Measurements from ENCODE around the gene CELF1. TPM values are rescaled to one million over a fixed set of nuclear protein-coding genes. Genes with fewer than 3 reads are reported as not detected.

Gene CELF1
- total and polyA plus RNA-seq, 2 experiments from 2014 or later: 124 to 233 TPM

DNA sequence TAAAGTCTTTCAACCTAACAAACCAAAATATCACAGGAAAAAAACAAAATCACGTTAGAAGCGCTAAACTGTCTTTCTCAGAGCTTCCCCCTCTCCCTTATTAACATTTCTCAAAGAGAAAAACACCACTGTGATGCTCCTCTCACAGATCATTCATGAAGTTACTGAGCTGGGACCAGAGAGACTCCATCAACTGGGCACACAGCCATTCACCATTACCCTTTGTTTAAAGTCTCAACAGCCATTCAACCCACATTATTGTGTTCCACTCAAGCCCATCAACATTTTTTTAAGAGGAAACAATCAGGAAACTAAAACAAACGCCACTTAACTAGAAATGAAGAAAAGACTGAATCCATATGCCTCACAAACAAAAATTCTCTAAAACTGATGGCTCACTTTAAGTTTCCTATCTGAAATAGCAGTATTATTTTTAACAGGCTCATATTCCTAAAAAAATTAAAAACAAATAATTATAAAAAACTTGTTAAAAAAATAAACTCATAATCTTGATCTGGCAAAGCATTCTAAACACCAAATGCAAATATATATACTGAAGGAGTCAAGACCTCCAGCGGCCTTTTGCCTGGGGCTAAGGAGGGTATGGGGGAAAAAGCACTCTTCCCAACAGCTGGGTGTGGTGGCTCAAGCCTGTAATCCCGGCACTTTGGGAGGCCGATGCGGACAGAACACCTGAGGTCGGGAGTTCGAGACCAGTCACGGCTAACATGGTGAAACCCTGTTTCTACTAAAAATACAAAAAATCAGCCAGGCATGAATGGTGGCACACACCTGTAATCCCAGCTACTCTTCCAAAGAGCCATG is 14.0 kb downstream of the CELF1 start:
- H3F3A ChIP-seq (replicated peaks; ENCODE audit: low read depth): peaks cover 5% of the 10 kb centered on the region; the same call in 1 of the 2 replicates
- no peak overlapping the region for H2AFZ ChIP-seq
- DNase-seq (ENCODE audit: low spot score) (no peak), ATAC-seq (peak; percentile 64)
- H3K27ac ChIP-seq (ENCODE audit: low read depth): peak overlapping the region; percentile 74
- peaks cover 85% of the 10 kb centered on the region for H4K20me1 ChIP-seq (replicated peaks; ENCODE audit: insufficient read depth)
- H3K4me2 ChIP-seq: peak overlapping the region; percentile 53
- Mint-ChIP-seq H3K27ac (peak overlapping the region; percentile 70), H3K27me3 (ENCODE audit: insufficient read depth, low read depth, poor library complexity) (no peaks in the 10 kb centered on the region), H3K4me3 (no peak overlapping the region), H3K4me1 (peaks cover 32% of the 10 kb centered on the region), H3K9me3 (no peaks in the 10 kb centered on the region; the same call in 2 of the 3 replicates), H3K36me3 (ENCODE audit: low read depth) (peaks cover 15% of the 10 kb centered on the region; the same call in 2 of the 3 replicates)
- peaks cover 34% of the 10 kb centered on the region for H3K4me1 ChIP-seq (ENCODE audit: insufficient read depth)
- no peaks in the 10 kb centered on the region; the same call in 1 of the 2 replicates for H3K9me2 ChIP-seq (ENCODE audit: insufficient read depth)
- no peak overlapping the region for H3K4me3 ChIP-seq
- H3K36me3 ChIP-seq (ENCODE audit: insufficient read depth): no peaks in the 10 kb centered on the region
- H3K27me3 ChIP-seq (ENCODE audit: insufficient read depth): no peaks in the 10 kb centered on the region
- H3K79me2 ChIP-seq (replicated peaks; ENCODE audit: insufficient read depth): peaks cover 100% of the 10 kb centered on the region
- no peak for TF ChIP-seq ZNF114 (CRISPR knock-in tag; IDR thresholded peaks at IDR 0.05)
- no peak for TF ChIP-seq EZH2 (IDR thresholded peaks at IDR 0.05; ENCODE audit: low read depth, unreplicated experiment)

GRCh38 chr11:47536915-47537314 is 16.0 kb downstream of the CELF1 start:
- peaks cover 85% of the 10 kb centered on the region for H4K20me1 ChIP-seq (replicated peaks; ENCODE audit: insufficient read depth)
- H3K4me1 Mint-ChIP-seq: peaks cover 41% of the 10 kb centered on the region
- TF ChIP-seq POLR2AphosphoS5 (IDR thresholded peaks at IDR 0.05; ENCODE audit: low read depth) (no peak), NANOG (IDR thresholded peaks at IDR 0.05; ENCODE audit: borderline replicate concordance) (no peak), EZH2phosphoT487 (IDR thresholded peaks at IDR 0.05; ENCODE audit: unreplicated experiment) (no peak), EZH2 (IDR thresholded peaks at IDR 0.05; ENCODE audit: low read depth, unreplicated experiment) (no peak), ZNF114 (CRISPR knock-in tag; IDR thresholded peaks at IDR 0.05) (no peak)
- TF ChIP-seq, protein P1, sequence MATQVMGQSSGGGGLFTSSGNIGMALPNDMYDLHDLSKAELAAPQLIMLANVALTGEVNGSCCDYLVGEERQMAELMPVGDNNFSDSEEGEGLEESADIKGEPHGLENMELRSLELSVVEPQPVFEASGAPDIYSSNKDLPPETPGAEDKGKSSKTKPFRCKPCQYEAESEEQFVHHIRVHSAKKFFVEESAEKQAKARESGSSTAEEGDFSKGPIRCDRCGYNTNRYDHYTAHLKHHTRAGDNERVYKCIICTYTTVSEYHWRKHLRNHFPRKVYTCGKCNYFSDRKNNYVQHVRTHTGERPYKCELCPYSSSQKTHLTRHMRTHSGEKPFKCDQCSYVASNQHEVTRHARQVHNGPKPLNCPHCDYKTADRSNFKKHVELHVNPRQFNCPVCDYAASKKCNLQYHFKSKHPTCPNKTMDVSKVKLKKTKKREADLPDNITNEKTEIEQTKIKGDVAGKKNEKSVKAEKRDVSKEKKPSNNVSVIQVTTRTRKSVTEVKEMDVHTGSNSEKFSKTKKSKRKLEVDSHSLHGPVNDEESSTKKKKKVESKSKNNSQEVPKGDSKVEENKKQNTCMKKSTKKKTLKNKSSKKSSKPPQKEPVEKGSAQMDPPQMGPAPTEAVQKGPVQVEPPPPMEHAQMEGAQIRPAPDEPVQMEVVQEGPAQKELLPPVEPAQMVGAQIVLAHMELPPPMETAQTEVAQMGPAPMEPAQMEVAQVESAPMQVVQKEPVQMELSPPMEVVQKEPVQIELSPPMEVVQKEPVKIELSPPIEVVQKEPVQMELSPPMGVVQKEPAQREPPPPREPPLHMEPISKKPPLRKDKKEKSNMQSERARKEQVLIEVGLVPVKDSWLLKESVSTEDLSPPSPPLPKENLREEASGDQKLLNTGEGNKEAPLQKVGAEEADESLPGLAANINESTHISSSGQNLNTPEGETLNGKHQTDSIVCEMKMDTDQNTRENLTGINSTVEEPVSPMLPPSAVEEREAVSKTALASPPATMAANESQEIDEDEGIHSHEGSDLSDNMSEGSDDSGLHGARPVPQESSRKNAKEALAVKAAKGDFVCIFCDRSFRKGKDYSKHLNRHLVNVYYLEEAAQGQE (IDR thresholded peaks at IDR 0.05; ENCODE audit: unreplicated experiment): no peak
- TF ChIP-seq, protein P2, sequence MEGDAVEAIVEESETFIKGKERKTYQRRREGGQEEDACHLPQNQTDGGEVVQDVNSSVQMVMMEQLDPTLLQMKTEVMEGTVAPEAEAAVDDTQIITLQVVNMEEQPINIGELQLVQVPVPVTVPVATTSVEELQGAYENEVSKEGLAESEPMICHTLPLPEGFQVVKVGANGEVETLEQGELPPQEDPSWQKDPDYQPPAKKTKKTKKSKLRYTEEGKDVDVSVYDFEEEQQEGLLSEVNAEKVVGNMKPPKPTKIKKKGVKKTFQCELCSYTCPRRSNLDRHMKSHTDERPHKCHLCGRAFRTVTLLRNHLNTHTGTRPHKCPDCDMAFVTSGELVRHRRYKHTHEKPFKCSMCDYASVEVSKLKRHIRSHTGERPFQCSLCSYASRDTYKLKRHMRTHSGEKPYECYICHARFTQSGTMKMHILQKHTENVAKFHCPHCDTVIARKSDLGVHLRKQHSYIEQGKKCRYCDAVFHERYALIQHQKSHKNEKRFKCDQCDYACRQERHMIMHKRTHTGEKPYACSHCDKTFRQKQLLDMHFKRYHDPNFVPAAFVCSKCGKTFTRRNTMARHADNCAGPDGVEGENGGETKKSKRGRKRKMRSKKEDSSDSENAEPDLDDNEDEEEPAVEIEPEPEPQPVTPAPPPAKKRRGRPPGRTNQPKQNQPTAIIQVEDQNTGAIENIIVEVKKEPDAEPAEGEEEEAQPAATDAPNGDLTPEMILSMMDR (conservative IDR thresholded peaks at IDR 0.05; ENCODE audit: low read depth in 2 of 2): no peak
- TF ChIP-seq, protein P3, sequence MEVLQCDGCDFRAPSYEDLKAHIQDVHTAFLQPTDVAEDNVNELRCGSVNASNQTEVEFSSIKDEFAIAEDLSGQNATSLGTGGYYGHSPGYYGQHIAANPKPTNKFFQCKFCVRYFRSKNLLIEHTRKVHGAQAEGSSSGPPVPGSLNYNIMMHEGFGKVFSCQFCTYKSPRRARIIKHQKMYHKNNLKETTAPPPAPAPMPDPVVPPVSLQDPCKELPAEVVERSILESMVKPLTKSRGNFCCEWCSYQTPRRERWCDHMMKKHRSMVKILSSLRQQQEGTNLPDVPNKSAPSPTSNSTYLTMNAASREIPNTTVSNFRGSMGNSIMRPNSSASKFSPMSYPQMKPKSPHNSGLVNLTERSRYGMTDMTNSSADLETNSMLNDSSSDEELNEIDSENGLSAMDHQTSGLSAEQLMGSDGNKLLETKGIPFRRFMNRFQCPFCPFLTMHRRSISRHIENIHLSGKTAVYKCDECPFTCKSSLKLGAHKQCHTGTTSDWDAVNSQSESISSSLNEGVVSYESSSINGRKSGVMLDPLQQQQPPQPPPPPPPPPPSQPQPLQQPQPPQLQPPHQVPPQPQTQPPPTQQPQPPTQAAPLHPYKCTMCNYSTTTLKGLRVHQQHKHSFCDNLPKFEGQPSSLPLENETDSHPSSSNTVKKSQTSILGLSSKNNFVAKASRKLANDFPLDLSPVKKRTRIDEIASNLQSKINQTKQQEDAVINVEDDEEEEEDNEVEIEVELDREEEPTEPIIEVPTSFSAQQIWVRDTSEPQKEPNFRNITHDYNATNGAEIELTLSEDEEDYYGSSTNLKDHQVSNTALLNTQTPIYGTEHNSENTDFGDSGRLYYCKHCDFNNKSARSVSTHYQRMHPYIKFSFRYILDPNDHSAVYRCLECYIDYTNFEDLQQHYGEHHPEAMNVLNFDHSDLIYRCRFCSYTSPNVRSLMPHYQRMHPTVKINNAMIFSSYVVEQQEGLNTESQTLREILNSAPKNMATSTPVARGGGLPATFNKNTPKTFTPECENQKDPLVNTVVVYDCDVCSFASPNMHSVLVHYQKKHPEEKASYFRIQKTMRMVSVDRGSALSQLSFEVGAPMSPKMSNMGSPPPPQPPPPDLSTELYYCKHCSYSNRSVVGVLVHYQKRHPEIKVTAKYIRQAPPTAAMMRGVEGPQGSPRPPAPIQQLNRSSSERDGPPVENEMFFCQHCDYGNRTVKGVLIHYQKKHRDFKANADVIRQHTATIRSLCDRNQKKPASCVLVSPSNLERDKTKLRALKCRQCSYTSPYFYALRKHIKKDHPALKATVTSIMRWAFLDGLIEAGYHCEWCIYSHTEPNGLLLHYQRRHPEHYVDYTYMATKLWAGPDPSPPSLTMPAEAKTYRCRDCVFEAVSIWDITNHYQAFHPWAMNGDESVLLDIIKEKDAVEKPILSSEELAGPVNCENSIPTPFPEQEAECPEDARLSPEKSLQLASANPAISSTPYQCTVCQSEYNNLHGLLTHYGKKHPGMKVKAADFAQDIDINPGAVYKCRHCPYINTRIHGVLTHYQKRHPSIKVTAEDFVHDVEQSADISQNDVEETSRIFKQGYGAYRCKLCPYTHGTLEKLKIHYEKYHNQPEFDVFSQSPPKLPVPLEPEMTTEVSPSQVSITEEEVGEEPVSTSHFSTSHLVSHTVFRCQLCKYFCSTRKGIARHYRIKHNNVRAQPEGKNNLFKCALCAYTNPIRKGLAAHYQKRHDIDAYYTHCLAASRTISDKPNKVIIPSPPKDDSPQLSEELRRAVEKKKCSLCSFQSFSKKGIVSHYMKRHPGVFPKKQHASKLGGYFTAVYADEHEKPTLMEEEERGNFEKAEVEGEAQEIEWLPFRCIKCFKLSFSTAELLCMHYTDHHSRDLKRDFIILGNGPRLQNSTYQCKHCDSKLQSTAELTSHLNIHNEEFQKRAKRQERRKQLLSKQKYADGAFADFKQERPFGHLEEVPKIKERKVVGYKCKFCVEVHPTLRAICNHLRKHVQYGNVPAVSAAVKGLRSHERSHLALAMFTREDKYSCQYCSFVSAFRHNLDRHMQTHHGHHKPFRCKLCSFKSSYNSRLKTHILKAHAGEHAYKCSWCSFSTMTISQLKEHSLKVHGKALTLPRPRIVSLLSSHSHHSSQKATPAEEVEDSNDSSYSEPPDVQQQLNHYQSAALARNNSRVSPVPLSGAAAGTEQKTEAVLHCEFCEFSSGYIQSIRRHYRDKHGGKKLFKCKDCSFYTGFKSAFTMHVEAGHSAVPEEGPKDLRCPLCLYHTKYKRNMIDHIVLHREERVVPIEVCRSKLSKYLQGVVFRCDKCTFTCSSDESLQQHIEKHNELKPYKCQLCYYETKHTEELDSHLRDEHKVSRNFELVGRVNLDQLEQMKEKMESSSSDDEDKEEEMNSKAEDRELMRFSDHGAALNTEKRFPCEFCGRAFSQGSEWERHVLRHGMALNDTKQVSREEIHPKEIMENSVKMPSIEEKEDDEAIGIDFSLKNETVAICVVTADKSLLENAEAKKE (CRISPR knock-in tag; IDR thresholded peaks at IDR 0.05): no peak

More at GRCh38 chr11:47536915-47537314, 16.0 kb downstream of the CELF1 start:
- Mint-ChIP-seq H3K4me3 (no peak overlapping the region), H3K9me3 (no peaks in the 10 kb centered on the region), H3K27me3 (ENCODE audit: insufficient read depth, low read depth, poor library complexity) (no peaks in the 10 kb centered on the region), H3K36me3 (ENCODE audit: low read depth) (peaks cover 15% of the 10 kb centered on the region; the same call in 2 of the 3 replicates), H3K27ac (no peak overlapping the region)
- 0 out of 2 replicates have a peak, but pooled peaks cover 5% of the 10 kb centered on the region for H3F3A ChIP-seq (replicated peaks; ENCODE audit: low read depth)
- H2AFZ ChIP-seq: no peak overlapping the region
- DNase-seq (ENCODE audit: low spot score) (no peak), ATAC-seq (no peak)
- peaks cover 100% of the 10 kb centered on the region for H3K79me2 ChIP-seq (replicated peaks; ENCODE audit: insufficient read depth)
- H3K4me3 ChIP-seq: no peak overlapping the region
- no peaks in the 10 kb centered on the region for H3K27me3 ChIP-seq (ENCODE audit: insufficient read depth)
- H3K27ac ChIP-seq (ENCODE audit: low read depth): no peak overlapping the region
- no peaks in the 10 kb centered on the region; the same call in 1 of the 2 replicates for H3K9me2 ChIP-seq (ENCODE audit: insufficient read depth)
- peaks cover 44% of the 10 kb centered on the region for H3K4me1 ChIP-seq (ENCODE audit: insufficient read depth)
- no peak overlapping the region for H3K4me2 ChIP-seq
- H3K36me3 ChIP-seq (ENCODE audit: insufficient read depth): no peaks in the 10 kb centered on the region

Measured in GM23338 (cell line).